ENCODE results near the gene CD38. TPM values are rescaled to one million over a fixed set of nuclear protein-coding genes. Genes with fewer than 3 reads are reported as not detected.

The CD38 gene
- total RNA-seq, 1 experiment from 2014 or later = not detected

GRCh38 chr4:15753786-15754185, 24.3 kb upstream of the CD38 start:
- no TSS peak for BruUV-seq (replicated peaks)
- Histone ChIP-seq H3K9me2 (replicated peaks; ENCODE audit: low read length) (no peaks in the 10 kb centered on the region), H3K4me3 (ENCODE audit: low read length) (no peak overlapping the region), H3K27me3 (ENCODE audit: low read length) (no peaks in the 10 kb centered on the region), H3K27ac (ENCODE audit: low read length) (no peak overlapping the region), H3K36me3 (ENCODE audit: low read depth, low read length) (no peaks in the 10 kb centered on the region), H3F3A (ENCODE audit: low read length, unreplicated experiment) (no peaks in the 10 kb centered on the region), H3K4me1 (ENCODE audit: insufficient read depth, low read length) (peaks cover 23% of the 10 kb centered on the region), H3K9me3 (ENCODE audit: low read length) (no peaks in the 10 kb centered on the region), H3K4me2 (ENCODE audit: low read length) (no peak overlapping the region), H4K20me1 (ENCODE audit: low read length) (no peaks in the 10 kb centered on the region), H3K79me2 (ENCODE audit: low read length) (no peaks in the 10 kb centered on the region), H3K9ac (ENCODE audit: low read length) (no peak overlapping the region), H2AFZ (ENCODE audit: low read length) (no peak overlapping the region)
- DNase-seq (peak; percentile 37), ATAC-seq (no peak)
- ChIA-PET POLR2A (ENCODE audit: unreplicated experiment) (no interaction called here), CTCF (no interaction called here)
- TF ChIP-seq EZH2 (IDR thresholded peaks at IDR 0.05; ENCODE audit: low read length, unreplicated experiment) (no peak), CTCF (conservative IDR thresholded peaks at IDR 0.05; ENCODE audit: low read depth, low read length) (no peak), EZH2phosphoT487 (IDR thresholded peaks at IDR 0.05; ENCODE audit: borderline replicate concordance, low read length) (no peak)
- intact Hi-C loops (cut with micrococcal nuclease) = no loop called here

- ChIA-PET POLR2A (ENCODE audit: unreplicated experiment) (no interaction called here), CTCF (no interaction called here)
- intact Hi-C loops (cut with micrococcal nuclease) = no loop called here
- Histone ChIP-seq H3K9me2 (replicated peaks; ENCODE audit: low read length) (no peaks in the 10 kb centered on the region), H3K27me3 (ENCODE audit: low read length) (no peaks in the 10 kb centered on the region), H3K9ac (ENCODE audit: low read length) (no peak overlapping the region), H3K27ac (ENCODE audit: low read length) (no peak overlapping the region), H3K4me1 (ENCODE audit: insufficient read depth, low read length) (peaks cover 23% of the 10 kb centered on the region), H3K36me3 (ENCODE audit: low read depth, low read length) (no peaks in the 10 kb centered on the region), H3K9me3 (ENCODE audit: low read length) (no peaks in the 10 kb centered on the region), H3K79me2 (ENCODE audit: low read length) (no peaks in the 10 kb centered on the region), H3K4me3 (ENCODE audit: low read length) (no peak overlapping the region), H3K4me2 (ENCODE audit: low read length) (no peak overlapping the region), H4K20me1 (ENCODE audit: low read length) (no peaks in the 10 kb centered on the region), H3F3A (ENCODE audit: low read length, unreplicated experiment) (no peaks in the 10 kb centered on the region), H2AFZ (ENCODE audit: low read length) (no peak overlapping the region)
- TF ChIP-seq CTCF (conservative IDR thresholded peaks at IDR 0.05; ENCODE audit: low read depth, low read length) (no peak), EZH2phosphoT487 (IDR thresholded peaks at IDR 0.05; ENCODE audit: borderline replicate concordance, low read length) (no peak), EZH2 (IDR thresholded peaks at IDR 0.05; ENCODE audit: low read length, unreplicated experiment) (no peak)
- peak; percentile 10 for DNase-seq
- BruUV-seq (replicated peaks) = no TSS peak
- ATAC-seq = no peak
Measured at GRCh38 chr4:15754323-15754722, 23.8 kb upstream of the CD38 start.

GRCh38 chr4:15755321-15756155, 22.6 kb upstream of the CD38 start:
- intact Hi-C loops (cut with micrococcal nuclease) = no loop called here
- no peak overlapping the region for H2AFZ ChIP-seq (ENCODE audit: low read length)
- ATAC-seq = peak; percentile 43

More at GRCh38 chr4:15755321-15756155, 22.6 kb upstream of the CD38 start:
- H4K20me1 ChIP-seq (ENCODE audit: low read length) = no peaks in the 10 kb centered on the region
- DNase-seq = peak; percentile 73
- TF ChIP-seq EZH2phosphoT487 (IDR thresholded peaks at IDR 0.05; ENCODE audit: borderline replicate concordance, low read length) (no peak), EZH2 (IDR thresholded peaks at IDR 0.05; ENCODE audit: low read length, unreplicated experiment) (no peak), CTCF (conservative IDR thresholded peaks at IDR 0.05; ENCODE audit: low read depth, low read length) (no peak)
- peak overlapping the region; percentile 48 for H3K4me2 ChIP-seq (ENCODE audit: low read length)
- no peaks in the 10 kb centered on the region for H3K36me3 ChIP-seq (ENCODE audit: low read depth, low read length)
- POLR2A ChIA-PET (ENCODE audit: unreplicated experiment) = no interaction called here
- H3K4me3 ChIP-seq (ENCODE audit: low read length) = peak overlapping the region; percentile 9; the same call in 1 of the 2 replicates
- no peaks in the 10 kb centered on the region for H3K79me2 ChIP-seq (ENCODE audit: low read length)
- BruUV-seq (replicated peaks) = no TSS peak
- H3K9ac ChIP-seq (ENCODE audit: low read length) = no peak overlapping the region
- peak overlapping the region; percentile 39 for H3K27ac ChIP-seq (ENCODE audit: low read length)
- H3K9me3 ChIP-seq (ENCODE audit: low read length) = no peaks in the 10 kb centered on the region
- CTCF ChIA-PET = interaction anchor here (0.7 kb wide), 1 partner anchor 39 kb away, joined by 4 read pairs; no protein-coding TSS in a partner anchor
- no peaks in the 10 kb centered on the region for H3K9me2 ChIP-seq (replicated peaks; ENCODE audit: low read length)
- peaks cover 23% of the 10 kb centered on the region for H3K4me1 ChIP-seq (ENCODE audit: insufficient read depth, low read length)
- H3F3A ChIP-seq (ENCODE audit: low read length, unreplicated experiment) = no peaks in the 10 kb centered on the region
- no peaks in the 10 kb centered on the region for H3K27me3 ChIP-seq (ENCODE audit: low read length)
